Peyer's patch (tissue), 4 donors: Measurements from ENCODE around the gene HAP1. TPM values are rescaled to one million over a fixed set of nuclear protein-coding genes. Genes with fewer than 3 reads are reported as not detected.

Experiments used
- DNase-seq, 3 donors: peaks; one replicate each; pipeline ENCODE4 v3.0.0-alpha.2; 2017 to 2019
- H3K27ac ChIP-seq, 4 donors: fragments of 200-600 bp; sonication (generic); one replicate each; pipeline ENCODE4 v1.5.1; 2016 to 2019
- H3K27me3 ChIP-seq, 2 donors: fragments of 200-600 bp; sonication (generic); one replicate each; pipeline ENCODE4 v1.5.1; 2019
- H3K36me3 ChIP-seq, 3 donors: fragments of 200-600 bp; sonication (generic); one replicate each; pipeline ENCODE4 v1.5.1; 2016 to 2019
- H3K4me1 ChIP-seq, 4 donors: fragments of 200-600 bp; sonication (generic); one replicate each; pipeline ENCODE4 v1.5.1; 2016 to 2019
- H3K4me3 ChIP-seq, 4 donors: fragments of 200-600 bp; sonication (generic); 1 replicate in 3 of 4; 2 replicates in 1 of 4; pipeline ENCODE4 v1.5.1; 2016 to 2019; ENCODE audit warnings: mild to moderate bottlenecking in 1 of 4
- H3K9me3 ChIP-seq, 4 donors: fragments of 200-600 bp; sonication (generic); one replicate each; pipeline ENCODE4 v1.5.1; 2016 to 2019; ENCODE audit warnings: mild to moderate bottlenecking in 1 of 4
- CTCF ChIP-seq, 6 experiments: fragments of 450-650 bp in 4 of 6; fragments of 200-600 bp in 2 of 6; sonication (generic) in 1 of 6; IDR thresholded peaks; one replicate each; pipeline ENCODE4 v1.5.1; 2017 to 2019; ENCODE audit warnings: antibody characterized with exemption in 6 of 6, mild to moderate bottlenecking in 3 of 6, moderate library complexity in 1 of 6
- POLR2A ChIP-seq, 2 donors: fragments of 450-650 bp; IDR thresholded peaks; one replicate each; pipeline ENCODE4 v1.5.1; 2017; ENCODE audit warnings: antibody characterized with exemption in 2 of 2, mild to moderate bottlenecking in 2 of 2, moderate library complexity in 2 of 2
- total RNA-seq, 4 donors: library from RNA; depleted of rRNA; stranded (reverse); fragments of >200 nt; gene quantifications; one replicate each; pipeline ENCODE4 v1.1.0, GENCODE V29; 2016

HAP1 gene
- total RNA-seq, 4 donors from 2014 or later, result 0.94 to 5.0 TPM; not detected in 2

GRCh38 chr17:41762391-41762790 lies 27.9 kb upstream of the HAP1 start:
- no peak overlapping the region for H3K27ac ChIP-seq
- no peak for DNase-seq
- H3K9me3 ChIP-seq, result no peaks in the 10 kb centered on the region
- H3K27me3 ChIP-seq, result no peaks in the 10 kb centered on the region
- H3K4me1 ChIP-seq, result no peaks in the 10 kb centered on the region
- H3K4me3 ChIP-seq, result no peak overlapping the region
- peaks cover 0 to 99% (median 0%) of the 10 kb centered on the region in 3 donors for H3K36me3 ChIP-seq
- no peak for TF ChIP-seq CTCF (IDR thresholded peaks at IDR 0.05)
- no peak for TF ChIP-seq POLR2A (IDR thresholded peaks at IDR 0.05)

GRCh38 chr17:41760878-41761277 lies 26.4 kb upstream of the HAP1 start:
- H3K36me3 ChIP-seq, result peaks cover 0 to 97% (median 0%) of the 10 kb centered on the region in 3 donors
- TF ChIP-seq CTCF (IDR thresholded peaks at IDR 0.05) (no peak), POLR2A (IDR thresholded peaks at IDR 0.05) (no peak)

GRCh38 chr17:41758601-41759000 lies 24.2 kb upstream of the HAP1 start:
- no peaks in the 10 kb centered on the region for H3K4me1 ChIP-seq
- H3K9me3 ChIP-seq, result no peaks in the 10 kb centered on the region
- no peak for TF ChIP-seq CTCF (IDR thresholded peaks at IDR 0.05)
- TF ChIP-seq POLR2A (IDR thresholded peaks at IDR 0.05), result no peak
- H3K27ac ChIP-seq, result no peak overlapping the region
- H3K4me3 ChIP-seq, result no peak overlapping the region
- H3K36me3 ChIP-seq, result peaks cover 0 to 97% (median 0%) of the 10 kb centered on the region in 3 donors
- H3K27me3 ChIP-seq, result no peaks in the 10 kb centered on the region
- no peak for DNase-seq

More at GRCh38 chr17:41760878-41761277, 26.4 kb upstream of the HAP1 start:
- Histone ChIP-seq H3K27me3 (no peaks in the 10 kb centered on the region), H3K4me1 (no peaks in the 10 kb centered on the region), H3K4me3 (no peak overlapping the region), H3K9me3 (no peaks in the 10 kb centered on the region), H3K27ac (no peak overlapping the region)
- no peak for DNase-seq

GRCh38 chr17:41754066-41754465 lies 19.6 kb upstream of the HAP1 start:
- H3K27ac ChIP-seq, result no peak overlapping the region
- H3K4me1 ChIP-seq, result no peaks in the 10 kb centered on the region
- H3K36me3 ChIP-seq, result peaks cover 0 to 53% (median 0%) of the 10 kb centered on the region in 3 donors
- no peaks in the 10 kb centered on the region for H3K27me3 ChIP-seq
- TF ChIP-seq CTCF (IDR thresholded peaks at IDR 0.05) (no peak), POLR2A (IDR thresholded peaks at IDR 0.05) (no peak)
- no peak overlapping the region for H3K4me3 ChIP-seq
- no peaks in the 10 kb centered on the region for H3K9me3 ChIP-seq
- no peak for DNase-seq

- DNase-seq, result no peak
- TF ChIP-seq POLR2A (IDR thresholded peaks at IDR 0.05) (no peak), CTCF (IDR thresholded peaks at IDR 0.05) (no peak)
- no peak overlapping the region for H3K4me3 ChIP-seq
- H3K9me3 ChIP-seq, result no peaks in the 10 kb centered on the region
- H3K27ac ChIP-seq, result no peak overlapping the region
- no peaks in the 10 kb centered on the region for H3K4me1 ChIP-seq
- H3K27me3 ChIP-seq, result no peaks in the 10 kb centered on the region
- H3K36me3 ChIP-seq, result peaks cover 0 to 27% (median 0%) of the 10 kb centered on the region in 3 donors
Measured at GRCh38 chr17:41751288-41751687, 16.8 kb upstream of the HAP1 start.

GRCh38 chr17:41750862-41751261 lies 16.4 kb upstream of the HAP1 start:
- Histone ChIP-seq H3K4me1 (no peaks in the 10 kb centered on the region), H3K27me3 (no peaks in the 10 kb centered on the region), H3K9me3 (no peaks in the 10 kb centered on the region), H3K27ac (no peak overlapping the region), H3K36me3 (peaks cover 0 to 23% (median 0%) of the 10 kb centered on the region in 3 donors), H3K4me3 (no peak overlapping the region)
- no peak for TF ChIP-seq CTCF (IDR thresholded peaks at IDR 0.05)
- no peak for DNase-seq
